GM13977 (cell line): ENCODE results near the gene GPC5.

Experiments
- DNase-seq: peaks from one replicate; pipeline ENCODE4 v3.0.0; 2012; ENCODE audit warnings: low spot score
- in situ Hi-C: fragments of 300-500 bp; cut with MboI; formaldehyde crosslinking; loops from one replicate; pipeline ENCODE4 v1.12.0; 2022; ENCODE audit warnings: low sequenced_read_pairs, low pct_unique_long_range_greater_than_20kb, mixed read lengths, inconsistent platforms; ENCODE audit not compliant: unreplicated experiment
- TF ChIP-seq, protein P1 (sequence below): IDR thresholded peaks from 2 replicates; pipeline ENCODE4 v1.5.1; 2012; ENCODE audit warnings: mild to moderate bottlenecking, control low read depth; ENCODE audit not compliant: insufficient read depth; ENCODE audit errors: extremely low read depth, missing control alignments

GPC5 gene

GRCh38 chr13:92721620-92722019 is 1323.2 kb downstream of the GPC5 start:
- in situ Hi-C loops, result no loop called here
- TF ChIP-seq, protein P1, sequence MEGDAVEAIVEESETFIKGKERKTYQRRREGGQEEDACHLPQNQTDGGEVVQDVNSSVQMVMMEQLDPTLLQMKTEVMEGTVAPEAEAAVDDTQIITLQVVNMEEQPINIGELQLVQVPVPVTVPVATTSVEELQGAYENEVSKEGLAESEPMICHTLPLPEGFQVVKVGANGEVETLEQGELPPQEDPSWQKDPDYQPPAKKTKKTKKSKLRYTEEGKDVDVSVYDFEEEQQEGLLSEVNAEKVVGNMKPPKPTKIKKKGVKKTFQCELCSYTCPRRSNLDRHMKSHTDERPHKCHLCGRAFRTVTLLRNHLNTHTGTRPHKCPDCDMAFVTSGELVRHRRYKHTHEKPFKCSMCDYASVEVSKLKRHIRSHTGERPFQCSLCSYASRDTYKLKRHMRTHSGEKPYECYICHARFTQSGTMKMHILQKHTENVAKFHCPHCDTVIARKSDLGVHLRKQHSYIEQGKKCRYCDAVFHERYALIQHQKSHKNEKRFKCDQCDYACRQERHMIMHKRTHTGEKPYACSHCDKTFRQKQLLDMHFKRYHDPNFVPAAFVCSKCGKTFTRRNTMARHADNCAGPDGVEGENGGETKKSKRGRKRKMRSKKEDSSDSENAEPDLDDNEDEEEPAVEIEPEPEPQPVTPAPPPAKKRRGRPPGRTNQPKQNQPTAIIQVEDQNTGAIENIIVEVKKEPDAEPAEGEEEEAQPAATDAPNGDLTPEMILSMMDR, result no peak

GRCh38 chr13:92727118-92727517 is 1328.7 kb downstream of the GPC5 start:
- in situ Hi-C loops, result no loop called here
- no peak for DNase-seq
- TF ChIP-seq, protein P1, result no peak

More at GRCh38 chr13:92721620-92722019, 1323.2 kb downstream of the GPC5 start:
- DNase-seq, result no peak

DNA sequence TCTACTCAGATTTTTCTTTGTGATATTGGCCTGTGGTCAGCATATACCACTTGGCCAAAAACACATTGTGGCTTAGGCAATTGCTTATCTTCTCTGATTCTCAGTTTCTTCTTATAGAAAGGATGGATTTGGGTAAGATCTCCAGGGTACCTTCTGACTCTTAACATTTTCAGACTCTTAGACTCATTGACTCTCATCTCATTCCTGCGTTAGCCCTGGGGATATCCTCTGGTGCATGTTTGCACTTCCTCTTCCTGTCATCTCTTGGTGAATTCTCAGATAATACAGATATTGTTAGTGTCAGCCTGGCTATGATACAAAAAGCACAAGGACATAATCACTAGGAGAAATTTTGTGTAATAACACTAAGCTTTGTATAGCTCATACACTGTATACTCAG is 1335.6 kb downstream of the GPC5 start:
- in situ Hi-C loops, result no loop called here
- TF ChIP-seq, protein P1, result no peak

DNA sequence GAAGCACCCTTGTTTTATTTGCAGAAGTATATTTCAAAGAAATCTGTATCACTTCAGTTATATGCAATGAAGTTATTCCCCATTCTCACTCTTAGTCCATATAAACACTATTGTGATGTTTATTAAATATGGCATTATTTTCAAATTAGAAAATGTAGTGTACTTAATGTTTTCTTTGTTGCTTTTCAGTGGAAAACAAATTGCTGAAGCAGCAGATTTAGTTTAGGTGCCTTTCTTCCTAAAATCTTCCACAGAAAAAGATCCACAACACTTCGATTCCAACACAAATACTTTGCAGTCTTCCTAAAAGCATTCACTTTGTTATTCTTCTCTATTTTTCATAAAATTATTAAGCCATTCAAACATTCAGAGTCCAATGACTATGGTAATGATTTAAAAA is 1336.1 kb downstream of the GPC5 start:
- in situ Hi-C loops, result no loop called here
- no peak for DNase-seq
- TF ChIP-seq, protein P1, result no peak

More for the DNA sequence above, 1335.6 kb downstream of the GPC5 start:
- no peak for DNase-seq

- in situ Hi-C loops, result no loop called here
- TF ChIP-seq, protein P1, result no peak
- DNase-seq, result no peak
Measured at GRCh38 chr13:92735909-92736308, 1337.5 kb downstream of the GPC5 start.

- TF ChIP-seq, protein P1, result no peak
- DNase-seq, result no peak
- in situ Hi-C loops, result no loop called here
Measured at GRCh38 chr13:92739306-92739818, 1340.9 kb downstream of the GPC5 start.
